Measurements from ENCODE around the gene PTPRE.

The PTPRE gene

DNA sequence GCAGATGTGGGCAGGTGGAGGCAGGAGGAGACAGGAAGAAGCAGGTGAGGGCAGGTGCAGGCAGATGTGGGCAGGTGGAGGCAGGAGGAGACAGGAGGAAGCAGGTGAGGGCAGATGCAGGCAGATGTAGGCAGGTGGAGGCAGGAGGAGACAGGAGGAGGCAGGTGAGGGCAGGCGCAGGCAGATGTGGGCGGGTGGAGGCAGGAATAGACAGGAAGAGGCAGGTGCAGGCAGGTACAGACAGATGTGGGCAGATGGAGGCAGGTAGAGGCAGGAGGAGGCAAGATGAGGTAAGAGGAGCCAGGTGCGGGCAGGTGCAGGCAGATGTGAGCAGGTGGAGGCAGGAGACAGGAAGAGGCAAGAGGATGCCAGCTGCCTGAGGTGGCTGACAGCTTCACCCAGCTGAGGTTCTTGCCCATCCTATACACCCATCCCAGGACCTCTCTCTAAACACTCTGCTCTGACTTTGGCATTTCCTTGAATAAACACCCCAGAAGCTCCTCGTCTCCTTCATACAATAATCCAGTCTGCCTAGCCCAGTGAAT, 33.0 kb downstream of the PTPRE start:
- Histone ChIP-seq H3K9me3 (no peaks in the 10 kb centered on the region), H3K4me1 (no peaks in the 10 kb centered on the region), H3K36me3 (no peaks in the 10 kb centered on the region), H3K27ac (no peak overlapping the region), H3K4me3 (no peak overlapping the region), H3K27me3 (peaks cover 0 to 4% of the 10 kb centered on the region in 2 donors)
- no peak for DNase-seq
- intact Hi-C loops (cut with DNase I; ENCODE audit: low total_unique reads): no loop called here
- TF ChIP-seq, protein P1, sequence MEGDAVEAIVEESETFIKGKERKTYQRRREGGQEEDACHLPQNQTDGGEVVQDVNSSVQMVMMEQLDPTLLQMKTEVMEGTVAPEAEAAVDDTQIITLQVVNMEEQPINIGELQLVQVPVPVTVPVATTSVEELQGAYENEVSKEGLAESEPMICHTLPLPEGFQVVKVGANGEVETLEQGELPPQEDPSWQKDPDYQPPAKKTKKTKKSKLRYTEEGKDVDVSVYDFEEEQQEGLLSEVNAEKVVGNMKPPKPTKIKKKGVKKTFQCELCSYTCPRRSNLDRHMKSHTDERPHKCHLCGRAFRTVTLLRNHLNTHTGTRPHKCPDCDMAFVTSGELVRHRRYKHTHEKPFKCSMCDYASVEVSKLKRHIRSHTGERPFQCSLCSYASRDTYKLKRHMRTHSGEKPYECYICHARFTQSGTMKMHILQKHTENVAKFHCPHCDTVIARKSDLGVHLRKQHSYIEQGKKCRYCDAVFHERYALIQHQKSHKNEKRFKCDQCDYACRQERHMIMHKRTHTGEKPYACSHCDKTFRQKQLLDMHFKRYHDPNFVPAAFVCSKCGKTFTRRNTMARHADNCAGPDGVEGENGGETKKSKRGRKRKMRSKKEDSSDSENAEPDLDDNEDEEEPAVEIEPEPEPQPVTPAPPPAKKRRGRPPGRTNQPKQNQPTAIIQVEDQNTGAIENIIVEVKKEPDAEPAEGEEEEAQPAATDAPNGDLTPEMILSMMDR (IDR thresholded peaks at IDR 0.05): no peak

GRCh38 chr10:127940866-127941640, 34.1 kb downstream of the PTPRE start:
- H3K4me1 ChIP-seq: no peaks in the 10 kb centered on the region
- H3K36me3 ChIP-seq: no peaks in the 10 kb centered on the region
- no peak overlapping the region for H3K27ac ChIP-seq
- intact Hi-C loops (cut with DNase I; ENCODE audit: low total_unique reads): no loop called here
- no peaks in the 10 kb centered on the region for H3K9me3 ChIP-seq
- H3K27me3 ChIP-seq: no peaks in the 10 kb centered on the region
- no peak for DNase-seq
- TF ChIP-seq, protein P1 (IDR thresholded peaks at IDR 0.05): no peak
- H3K4me3 ChIP-seq: no peak overlapping the region

- H3K27me3 ChIP-seq: no peaks in the 10 kb centered on the region
- TF ChIP-seq, protein P1 (IDR thresholded peaks at IDR 0.05): no peak
- no peaks in the 10 kb centered on the region for H3K9me3 ChIP-seq
- intact Hi-C loops (cut with DNase I; ENCODE audit: low total_unique reads): no loop called here
- H3K27ac ChIP-seq: no peak overlapping the region
- no peak overlapping the region for H3K4me3 ChIP-seq
- no peaks in the 10 kb centered on the region for H3K36me3 ChIP-seq
- no peaks in the 10 kb centered on the region for H3K4me1 ChIP-seq
- no peak for DNase-seq
These were observed 35.9 kb downstream of the PTPRE start for GRCh38 chr10:127942811-127943210.

DNA sequence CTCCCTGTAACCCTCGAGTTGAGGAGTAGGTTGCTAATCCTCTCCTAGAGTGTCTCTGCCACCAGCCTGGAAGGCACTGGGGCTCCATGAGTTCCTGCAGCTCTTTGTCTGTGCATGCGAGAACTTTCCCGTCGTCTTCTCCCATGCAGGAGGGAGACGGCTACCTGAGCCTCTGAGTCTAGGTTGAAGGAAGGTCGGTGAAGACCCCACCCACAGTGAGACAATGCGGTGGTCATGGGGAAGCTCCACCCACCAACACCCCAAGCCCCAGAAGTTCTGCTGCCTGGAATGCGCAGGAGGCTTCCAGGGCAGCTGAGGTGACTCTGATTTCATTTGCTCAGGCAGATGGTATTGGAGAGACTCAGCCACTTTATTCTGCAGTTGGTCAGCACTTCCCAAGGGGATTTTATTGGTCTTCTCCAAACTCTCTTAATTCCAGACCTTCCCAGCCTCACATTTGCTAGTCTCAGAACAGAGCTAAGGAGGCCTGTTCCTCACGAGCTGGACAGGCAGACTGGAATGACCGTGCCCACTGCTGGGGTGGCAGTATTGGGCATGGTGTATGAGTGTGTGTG, 36.5 kb downstream of the PTPRE start:
- Histone ChIP-seq H3K9me3 (no peaks in the 10 kb centered on the region), H3K27ac (no peak overlapping the region), H3K4me3 (no peak overlapping the region), H3K4me1 (no peaks in the 10 kb centered on the region), H3K36me3 (no peaks in the 10 kb centered on the region), H3K27me3 (no peaks in the 10 kb centered on the region)
- intact Hi-C loops (cut with DNase I; ENCODE audit: low total_unique reads): no loop called here
- no peak for DNase-seq
- TF ChIP-seq, protein P1 (IDR thresholded peaks at IDR 0.05): no peak

DNA sequence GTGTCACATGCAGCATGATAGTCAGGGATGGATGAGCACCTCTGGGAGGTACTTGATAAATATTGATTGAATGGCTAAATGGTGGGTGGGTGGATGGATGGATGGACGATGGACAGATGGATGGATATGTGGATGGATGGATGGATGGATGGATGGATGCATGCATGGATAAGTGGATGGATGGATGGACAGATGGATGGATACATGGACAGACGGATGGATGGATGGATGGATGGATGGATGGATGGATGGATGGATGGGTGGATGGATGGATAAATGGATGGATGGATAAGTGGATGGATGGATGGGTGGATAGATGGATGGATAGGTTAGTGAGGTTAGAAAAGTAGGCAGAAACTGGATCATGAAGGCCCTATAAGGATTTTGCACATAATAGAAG, 37.4 kb downstream of the PTPRE start:
- intact Hi-C loops (cut with DNase I; ENCODE audit: low total_unique reads): no loop called here
- H3K27ac ChIP-seq: no peak overlapping the region
- H3K4me3 ChIP-seq: no peak overlapping the region
- no peaks in the 10 kb centered on the region for H3K36me3 ChIP-seq
- DNase-seq: no peak
- no peaks in the 10 kb centered on the region for H3K4me1 ChIP-seq
- no peaks in the 10 kb centered on the region for H3K9me3 ChIP-seq
- no peaks in the 10 kb centered on the region for H3K27me3 ChIP-seq
- TF ChIP-seq, protein P1 (IDR thresholded peaks at IDR 0.05): no peak

Data from tibial artery (tissue), 4 donors.